Measurements from ENCODE around the gene PRUNE2.

Gene PRUNE2

GRCh38 chr9:76799473-76799872 is 106.4 kb downstream of the PRUNE2 start:
- H3K4me2 ChIP-seq (ENCODE audit: low read length), result no peak overlapping the region
- H3K9me2 ChIP-seq (replicated peaks; ENCODE audit: control insufficient read depth, low read length), result no peaks in the 10 kb centered on the region
- H4K20me1 ChIP-seq (ENCODE audit: control insufficient read depth, insufficient read depth, low read depth, low read length), result no peaks in the 10 kb centered on the region
- no peaks in the 10 kb centered on the region for H3K4me1 ChIP-seq (ENCODE audit: control insufficient read depth, low read length)
- no peaks in the 10 kb centered on the region for H3K9me3 ChIP-seq (ENCODE audit: control insufficient read depth, insufficient read depth, low read length)
- no peak overlapping the region for H3K27ac ChIP-seq (ENCODE audit: low read depth, low read length)
- TF ChIP-seq EZH2phosphoT487 (IDR thresholded peaks at IDR 0.05; ENCODE audit: borderline replicate concordance, low read length) (no peak), CTCF (IDR thresholded peaks at IDR 0.05; ENCODE audit: low read depth, low read length, poor library complexity, severe bottlenecking) (no peak)
- H3F3A ChIP-seq (ENCODE audit: control insufficient read depth, insufficient read depth), result no peaks in the 10 kb centered on the region
- H3K4me3 ChIP-seq (ENCODE audit: low read length), result no peak overlapping the region
- no peaks in the 10 kb centered on the region for H3K79me2 ChIP-seq (ENCODE audit: control insufficient read depth, low read length)
- H3K27me3 ChIP-seq (ENCODE audit: control insufficient read depth, low read length), result peaks cover 3% of the 10 kb centered on the region
- no peaks in the 10 kb centered on the region for H3K36me3 ChIP-seq (ENCODE audit: control insufficient read depth, low read length)

- H3F3A ChIP-seq (ENCODE audit: control insufficient read depth, insufficient read depth), result no peaks in the 10 kb centered on the region
- peaks cover 3% of the 10 kb centered on the region for H3K27me3 ChIP-seq (ENCODE audit: control insufficient read depth, low read length)
- H3K4me1 ChIP-seq (ENCODE audit: control insufficient read depth, low read length), result no peaks in the 10 kb centered on the region
- no peak overlapping the region for H3K4me3 ChIP-seq (ENCODE audit: low read length)
- TF ChIP-seq CTCF (IDR thresholded peaks at IDR 0.05; ENCODE audit: low read depth, low read length, poor library complexity, severe bottlenecking) (no peak), EZH2phosphoT487 (IDR thresholded peaks at IDR 0.05; ENCODE audit: borderline replicate concordance, low read length) (no peak)
- no peak overlapping the region for H3K4me2 ChIP-seq (ENCODE audit: low read length)
- H4K20me1 ChIP-seq (ENCODE audit: control insufficient read depth, insufficient read depth, low read depth, low read length), result no peaks in the 10 kb centered on the region
- no peaks in the 10 kb centered on the region for H3K9me3 ChIP-seq (ENCODE audit: control insufficient read depth, insufficient read depth, low read length)
- no peak overlapping the region for H3K27ac ChIP-seq (ENCODE audit: low read depth, low read length)
- H3K9me2 ChIP-seq (replicated peaks; ENCODE audit: control insufficient read depth, low read length), result no peaks in the 10 kb centered on the region
- no peaks in the 10 kb centered on the region for H3K36me3 ChIP-seq (ENCODE audit: control insufficient read depth, low read length)
- H3K79me2 ChIP-seq (ENCODE audit: control insufficient read depth, low read length), result no peaks in the 10 kb centered on the region
Observed at GRCh38 chr9:76798527-76798926, 107.4 kb downstream of the PRUNE2 start.

- Histone ChIP-seq H3K79me2 (ENCODE audit: control insufficient read depth, low read length) (no peaks in the 10 kb centered on the region), H3K4me2 (ENCODE audit: low read length) (no peak overlapping the region), H3K9me2 (replicated peaks; ENCODE audit: control insufficient read depth, low read length) (no peaks in the 10 kb centered on the region), H3K9me3 (ENCODE audit: control insufficient read depth, insufficient read depth, low read length) (no peaks in the 10 kb centered on the region), H3K4me3 (ENCODE audit: low read length) (no peak overlapping the region), H3K4me1 (ENCODE audit: control insufficient read depth, low read length) (no peaks in the 10 kb centered on the region), H3F3A (ENCODE audit: control insufficient read depth, insufficient read depth) (no peaks in the 10 kb centered on the region), H4K20me1 (ENCODE audit: control insufficient read depth, insufficient read depth, low read depth, low read length) (no peaks in the 10 kb centered on the region), H3K27me3 (ENCODE audit: control insufficient read depth, low read length) (peaks cover 3% of the 10 kb centered on the region; the same call in 1 of the 2 replicates), H3K27ac (ENCODE audit: low read depth, low read length) (no peak overlapping the region), H3K36me3 (ENCODE audit: control insufficient read depth, low read length) (no peaks in the 10 kb centered on the region)
- TF ChIP-seq CTCF (IDR thresholded peaks at IDR 0.05; ENCODE audit: low read depth, low read length, poor library complexity, severe bottlenecking) (no peak), EZH2phosphoT487 (IDR thresholded peaks at IDR 0.05; ENCODE audit: borderline replicate concordance, low read length) (no peak)
Observed at GRCh38 chr9:76796296-76796695, 109.6 kb downstream of the PRUNE2 start.
